SU-DHL-6 (cell line): ENCODE measurements around the gene CHN1.

Experiments used
- H2AFZ ChIP-seq: fragments of 200-600 bp; sonication (generic); 2 replicates; pipeline ENCODE4 v1.6.1; 2014; ENCODE audit warnings: low read depth, mild to moderate bottlenecking, moderate library complexity, mixed read lengths, antibody characterized with exemption, low read length; ENCODE audit not compliant: severe bottlenecking
- H3F3A ChIP-seq: fragments of 200-600 bp; shearing (Covaris generic); 2 replicates; pipeline ENCODE4 v1.6.0; 2016; ENCODE audit warnings: antibody characterized with exemption, mild to moderate bottlenecking; ENCODE audit not compliant: insufficient read depth
- H3K27ac ChIP-seq: fragments of 200-600 bp; sonication (generic); 2 replicates; pipeline ENCODE4 v1.5.1; 2016; ENCODE audit warnings: low read depth, mild to moderate bottlenecking, low read length, moderate library complexity, mixed read lengths
- H3K27me3 ChIP-seq: fragments of 200-600 bp; sonication (generic), shearing (Covaris generic); 2 replicates; pipeline ENCODE4 v1.6.0; 2014; ENCODE audit warnings: mild to moderate bottlenecking, low read length
- H3K36me3 ChIP-seq: fragments of 200-600 bp; sonication (generic); 2 replicates; pipeline ENCODE4 v1.6.1; 2014; ENCODE audit warnings: mild to moderate bottlenecking, low read length, mixed read lengths
- H3K4me2 ChIP-seq: fragments of 300-600, 200-600 bp; shearing (Covaris generic), sonication (generic); 2 replicates; pipeline ENCODE4 v1.6.0; 2014; ENCODE audit warnings: low read length, low read depth, mild to moderate bottlenecking; ENCODE audit not compliant: poor library complexity, severe bottlenecking
- H3K4me3 ChIP-seq: fragments of 200-600 bp; sonication (generic); 2 replicates; pipeline ENCODE4 v1.5.1; 2014; ENCODE audit warnings: antibody characterized with exemption, low read length, mild to moderate bottlenecking, mixed read lengths; ENCODE audit not compliant: insufficient read depth, poor library complexity, severe bottlenecking
- H3K79me2 ChIP-seq: fragments of 200-600 bp; sonication (generic); 2 replicates; pipeline ENCODE4 v1.6.1; 2014; ENCODE audit warnings: mild to moderate bottlenecking, low read length, moderate library complexity; ENCODE audit not compliant: insufficient read depth
- H3K9ac ChIP-seq: fragments of 200-600 bp; sonication (generic); 2 replicates; pipeline ENCODE4 v1.7.0; 2014; ENCODE audit warnings: mild to moderate bottlenecking, low read length
- H3K9me2 ChIP-seq: fragments of 200-600 bp; sonication (generic); replicated peaks from 2 replicates; pipeline ENCODE4 v1.6.1; 2014; ENCODE audit warnings: low read length; ENCODE audit not compliant: insufficient read depth
- H3K9me3 ChIP-seq: fragments of 200-600 bp; sonication (generic); 2 replicates; pipeline ENCODE4 v1.6.1; 2014; ENCODE audit warnings: low read length, mixed read lengths; ENCODE audit not compliant: insufficient read depth
- H4K20me1 ChIP-seq: fragments of 200-600 bp; sonication (generic); 2 replicates; pipeline ENCODE4 v1.6.1; 2014; ENCODE audit warnings: low read depth, mild to moderate bottlenecking, antibody characterized with exemption, low read length, moderate library complexity, mixed read lengths
- CTCF ChIP-seq: fragments of 200-600 bp; sonication (generic); IDR thresholded peaks from one replicate; pipeline ENCODE4 v1.5.1; 2017; ENCODE audit warnings: antibody characterized with exemption, mild to moderate bottlenecking, low read length, moderate library complexity; ENCODE audit not compliant: insufficient read depth, poor library complexity, severe bottlenecking
- EZH2phosphoT487 ChIP-seq: fragments of 200-600 bp; sonication (generic), shearing (Covaris generic); conservative IDR thresholded peaks from 2 replicates; pipeline ENCODE4 v1.6.1; 2018; ENCODE audit warnings: mild to moderate bottlenecking, antibody characterized with exemption, low read length, moderate library complexity, mixed read lengths

Gene CHN1

GRCh38 chr2:174771631-174772471 is 233.3 kb downstream of the CHN1 start:
- H3K36me3 ChIP-seq = no peaks in the 10 kb centered on the region
- no peak overlapping the region for H3K4me3 ChIP-seq
- H3K9me2 ChIP-seq = no peaks in the 10 kb centered on the region
- peak overlapping the region; percentile 31 for H2AFZ ChIP-seq
- TF ChIP-seq EZH2phosphoT487 = no peak
- peak; percentile 36 for TF ChIP-seq CTCF
- no peaks in the 10 kb centered on the region for H4K20me1 ChIP-seq
- H3K4me2 ChIP-seq = no peak overlapping the region
- H3K9me3 ChIP-seq = no peaks in the 10 kb centered on the region
- no peaks in the 10 kb centered on the region for H3F3A ChIP-seq
- no peaks in the 10 kb centered on the region for H3K79me2 ChIP-seq
- no peaks in the 10 kb centered on the region for H3K27me3 ChIP-seq
- no peak overlapping the region for H3K9ac ChIP-seq
- H3K27ac ChIP-seq = no peak overlapping the region

- Histone ChIP-seq H2AFZ (no peak overlapping the region), H3K4me2 (no peak overlapping the region), H3K79me2 (no peaks in the 10 kb centered on the region), H3K36me3 (no peaks in the 10 kb centered on the region), H3K9me3 (no peaks in the 10 kb centered on the region), H3K27me3 (no peaks in the 10 kb centered on the region), H4K20me1 (no peaks in the 10 kb centered on the region), H3K9me2 (no peaks in the 10 kb centered on the region), H3K4me3 (no peak overlapping the region), H3F3A (no peaks in the 10 kb centered on the region), H3K27ac (no peak overlapping the region), H3K9ac (no peak overlapping the region)
- TF ChIP-seq CTCF = no peak
- no peak for TF ChIP-seq EZH2phosphoT487
Observed at GRCh38 chr2:174771136-174771535, 234.0 kb downstream of the CHN1 start.

- no peak overlapping the region for H3K27ac ChIP-seq
- no peak for TF ChIP-seq EZH2phosphoT487
- TF ChIP-seq CTCF = no peak
- no peaks in the 10 kb centered on the region for H3F3A ChIP-seq
- no peak overlapping the region for H3K4me3 ChIP-seq
- no peaks in the 10 kb centered on the region for H3K9me2 ChIP-seq
- H3K27me3 ChIP-seq = no peaks in the 10 kb centered on the region
- no peak overlapping the region for H3K4me2 ChIP-seq
- no peaks in the 10 kb centered on the region for H3K79me2 ChIP-seq
- H3K9me3 ChIP-seq = no peaks in the 10 kb centered on the region
- no peak overlapping the region for H2AFZ ChIP-seq
- H3K9ac ChIP-seq = no peak overlapping the region
- no peaks in the 10 kb centered on the region for H3K36me3 ChIP-seq
- no peaks in the 10 kb centered on the region for H4K20me1 ChIP-seq
Observed at GRCh38 chr2:174768557-174768956, 236.6 kb downstream of the CHN1 start.
